ENCODE data around the gene CHML. TPM values are rescaled to one million over a fixed set of nuclear protein-coding genes. Genes with fewer than 3 reads are reported as not detected.

The CHML gene
- total and polyA plus RNA-seq, 2 donors (not counting 1 experiment from before 2014, with no cell fraction given), result 9.7 to 34.0 TPM

GRCh38 chr1:241631674-241632073 lies 8.5 kb downstream of the CHML start:
- H3K79me2 ChIP-seq (ENCODE audit: control insufficient read depth, insufficient read depth, low read length), result peaks cover 75% of the 10 kb centered on the region
- Mint-ChIP-seq H3K4me1 (peaks cover 65% of the 10 kb centered on the region), H3K4me3 (no peak overlapping the region), H3K27ac (no peak overlapping the region), H3K9me3 (ENCODE audit: insufficient read depth) (no peaks in the 10 kb centered on the region), H3K27me3 (no peaks in the 10 kb centered on the region)
- intact Hi-C loops (cut with micrococcal nuclease), result no loop called here
- TF ChIP-seq CTCF (IDR thresholded peaks at IDR 0.05), result no peak
- no peak overlapping the region for H3K4me3 ChIP-seq (ENCODE audit: control extremely low read depth in 1 of 5, extremely low read depth in 1 of 5, insufficient read depth in 1 of 5, low read depth in 2 of 5, low read length in 4 of 5)
- H3K9ac ChIP-seq (ENCODE audit: low read length), result no peak overlapping the region
- peaks cover 28 to 43% of the 10 kb centered on the region in 2 donors for H3K4me1 ChIP-seq (ENCODE audit: control insufficient read depth in 2 of 2, insufficient read depth in 2 of 2, low read length in 2 of 2)
- no peak overlapping the region for H3K4me2 ChIP-seq (replicated peaks; ENCODE audit: low read depth, low read length, poor library complexity, severe bottlenecking)
- WGBS (ENCODE audit: insufficient coverage), result no CpG with 5 or more reads among the region's 5 CpGs
- H2AFZ ChIP-seq (ENCODE audit: insufficient read depth, low read depth, low read length, poor library complexity, severe bottlenecking), result no peak overlapping the region
- H3K9me3 ChIP-seq (ENCODE audit: control extremely low read depth in 1 of 3, control insufficient read depth in 2 of 3, insufficient read depth in 1 of 3, low read length in 2 of 3), result no peaks in the 10 kb centered on the region
- DNase-seq (no peak), ATAC-seq (ENCODE audit: low read depth) (no peak)
- H3K27ac ChIP-seq (ENCODE audit: low read length in 2 of 2), result no peak overlapping the region
- CTCF ChIA-PET, result no interaction called here
- H3K27me3 ChIP-seq (replicated peaks in 1 of 4; ENCODE audit: control extremely low read depth in 1 of 4, control insufficient read depth in 3 of 4, insufficient read depth in 4 of 4, low read length in 3 of 4), result no peaks in the 10 kb centered on the region
- POLR2A ChIA-PET, result no interaction called here
- H4K20me1 ChIP-seq (ENCODE audit: control insufficient read depth, insufficient read depth, low read length, poor library complexity, severe bottlenecking), result no peaks in the 10 kb centered on the region
- H3K36me3 ChIP-seq (replicated peaks in 1 of 2; ENCODE audit: control extremely low read depth in 1 of 2, control insufficient read depth in 1 of 2, extremely low read depth in 1 of 2, insufficient read depth in 2 of 2, low read length in 1 of 2), result peaks cover 0 to 7% of the 10 kb centered on the region in 2 experiments

GRCh38 chr1:241630899-241631298 lies 9.3 kb downstream of the CHML start:
- DNase-seq (no peak), ATAC-seq (ENCODE audit: low read depth) (no peak)
- ChIA-PET CTCF (no interaction called here), POLR2A (no interaction called here)
- H3K9me3 ChIP-seq (ENCODE audit: control extremely low read depth in 1 of 3, control insufficient read depth in 2 of 3, insufficient read depth in 1 of 3, low read length in 2 of 3), result no peaks in the 10 kb centered on the region
- WGBS (ENCODE audit: insufficient coverage), result no CpG with 5 or more reads among the region's 2 CpGs
- no peak overlapping the region for H3K9ac ChIP-seq (ENCODE audit: low read length)
- H2AFZ ChIP-seq (ENCODE audit: insufficient read depth, low read depth, low read length, poor library complexity, severe bottlenecking), result no peak overlapping the region
- peaks cover 22 to 35% of the 10 kb centered on the region in 2 donors for H3K4me1 ChIP-seq (ENCODE audit: control insufficient read depth in 2 of 2, insufficient read depth in 2 of 2, low read length in 2 of 2)
- H3K4me2 ChIP-seq (replicated peaks; ENCODE audit: low read depth, low read length, poor library complexity, severe bottlenecking), result no peak overlapping the region
- peaks cover 0 to 7% of the 10 kb centered on the region in 2 experiments for H3K36me3 ChIP-seq (replicated peaks in 1 of 2; ENCODE audit: control extremely low read depth in 1 of 2, control insufficient read depth in 1 of 2, extremely low read depth in 1 of 2, insufficient read depth in 2 of 2, low read length in 1 of 2)
- no peak overlapping the region for H3K4me3 ChIP-seq (ENCODE audit: control extremely low read depth in 1 of 5, extremely low read depth in 1 of 5, insufficient read depth in 1 of 5, low read depth in 2 of 5, low read length in 4 of 5)
- no peaks in the 10 kb centered on the region for H4K20me1 ChIP-seq (ENCODE audit: control insufficient read depth, insufficient read depth, low read length, poor library complexity, severe bottlenecking)
- no peak overlapping the region for H3K27ac ChIP-seq (ENCODE audit: low read length in 2 of 2)
- no peak overlapping the region for H3K27ac Mint-ChIP-seq
- TF ChIP-seq CTCF (IDR thresholded peaks at IDR 0.05) (no peak), EZH2 (IDR thresholded peaks at IDR 0.05; ENCODE audit: borderline replicate concordance, insufficient read depth, low read depth, low read length, poor library complexity, severe bottlenecking) (no peak)
- intact Hi-C loops (cut with micrococcal nuclease), result no loop called here
- H3K79me2 ChIP-seq (ENCODE audit: control insufficient read depth, insufficient read depth, low read length), result peaks cover 67% of the 10 kb centered on the region
- H3K27me3 Mint-ChIP-seq, result no peaks in the 10 kb centered on the region
- H3K4me1 Mint-ChIP-seq, result peaks cover 62% of the 10 kb centered on the region
- H3K4me3 Mint-ChIP-seq, result no peak overlapping the region
- no peaks in the 10 kb centered on the region for H3K27me3 ChIP-seq (replicated peaks in 1 of 4; ENCODE audit: control extremely low read depth in 1 of 4, control insufficient read depth in 3 of 4, insufficient read depth in 4 of 4, low read length in 3 of 4)
- H3K9me3 Mint-ChIP-seq (ENCODE audit: insufficient read depth), result no peaks in the 10 kb centered on the region
